T-helper 17 cell (primary cell): Measurements from ENCODE around the gene WBP1L. TPM values are rescaled to one million over a fixed set of nuclear protein-coding genes. Genes with fewer than 3 reads are reported as not detected.

Experiments used
- ATAC-seq: fragments of 150-1000 bp; cut with Tn5 transposase; 2 replicates; pipeline ENCODE4 v1.10.0; 2021; ENCODE audit warnings: mild to moderate bottlenecking, moderate library complexity
- DNase-seq, 3 donors: peaks; one replicate each; pipeline versions ENCODE4 v3.0.0 to v3.0.0-alpha.2; 2020 to 2021
- H3K9me3 ChIP-seq: one replicate; pipeline ENCODE4 v1.7.0; 2013; ENCODE audit warnings: low read length, mild to moderate bottlenecking; ENCODE audit not compliant: control insufficient read depth, poor library complexity, severe bottlenecking
- H3K27ac Mint-ChIP-seq: one replicate; pipeline ENCODE4 v1.8.0; 2022; ENCODE audit warnings: mild to moderate bottlenecking, moderate library complexity, mixed read lengths
- H3K27me3 Mint-ChIP-seq: one replicate; pipeline ENCODE4 v1.8.0; 2022; ENCODE audit warnings: mixed read lengths
- H3K36me3 Mint-ChIP-seq: one replicate; pipeline ENCODE4 v1.8.0; 2022; ENCODE audit warnings: low read depth, mixed read lengths
- H3K4me1 Mint-ChIP-seq: one replicate; pipeline ENCODE4 v1.8.0; 2022; ENCODE audit warnings: mild to moderate bottlenecking, mixed read lengths
- H3K4me3 Mint-ChIP-seq: one replicate; pipeline ENCODE4 v1.8.0; 2022; ENCODE audit warnings: mild to moderate bottlenecking, moderate library complexity, mixed read lengths
- total RNA-seq, 4 donors: library from RNA in 2 of 4; stranded (reverse) in 2 of 4; gene quantifications; one replicate each; pipeline ENCODE4 v1.2.3 and lab custom pipeline; 2022 to 2026

WBP1L gene
- total RNA-seq, 2 donors from 2014 or later, result 21.1 to 26.6 TPM

DNA sequence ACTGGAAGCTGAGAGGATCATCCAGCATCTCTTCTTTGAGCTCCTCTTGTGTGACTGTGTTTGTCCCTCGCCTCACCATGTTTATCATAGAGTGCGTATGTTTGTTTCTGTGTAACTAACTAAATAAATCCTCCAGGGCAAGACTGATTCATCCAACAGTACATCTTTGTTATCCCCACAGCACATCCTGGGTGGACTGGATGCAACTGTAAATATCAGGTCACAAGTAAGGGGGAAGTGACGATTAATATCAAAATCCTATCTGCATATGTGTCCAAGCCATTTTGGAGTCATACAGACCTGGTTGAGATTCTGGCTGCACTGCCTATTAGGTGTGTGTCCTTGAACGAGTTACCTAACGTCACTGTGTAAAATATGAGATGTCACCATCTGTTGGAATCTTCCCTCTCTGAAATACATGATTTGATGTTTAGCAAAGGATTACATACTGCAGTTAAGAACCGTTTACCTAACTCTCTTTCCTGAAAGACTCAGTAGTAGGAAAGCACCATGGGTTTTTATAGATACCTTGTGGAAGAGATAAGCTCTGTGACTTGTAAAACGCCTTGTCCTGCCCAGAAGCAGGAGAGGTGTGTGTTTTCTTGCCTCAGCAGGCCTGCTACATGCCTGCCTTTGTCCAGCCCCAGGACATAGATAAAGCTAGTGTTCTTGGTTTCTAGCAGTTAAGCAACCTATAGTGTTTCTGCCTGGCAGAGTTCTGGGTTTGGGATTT lies 25.8 kb downstream of the WBP1L start:
- peaks cover 3% of the 10 kb centered on the region for H3K36me3 Mint-ChIP-seq
- H3K27me3 Mint-ChIP-seq, result no peaks in the 10 kb centered on the region
- peaks cover 36% of the 10 kb centered on the region for H3K4me1 Mint-ChIP-seq
- ATAC-seq, result no peak
- no peak for DNase-seq
- no peak overlapping the region for H3K4me3 Mint-ChIP-seq
- H3K27ac Mint-ChIP-seq, result peak overlapping the region; percentile 72
- H3K9me3 ChIP-seq, result no peaks in the 10 kb centered on the region

DNA sequence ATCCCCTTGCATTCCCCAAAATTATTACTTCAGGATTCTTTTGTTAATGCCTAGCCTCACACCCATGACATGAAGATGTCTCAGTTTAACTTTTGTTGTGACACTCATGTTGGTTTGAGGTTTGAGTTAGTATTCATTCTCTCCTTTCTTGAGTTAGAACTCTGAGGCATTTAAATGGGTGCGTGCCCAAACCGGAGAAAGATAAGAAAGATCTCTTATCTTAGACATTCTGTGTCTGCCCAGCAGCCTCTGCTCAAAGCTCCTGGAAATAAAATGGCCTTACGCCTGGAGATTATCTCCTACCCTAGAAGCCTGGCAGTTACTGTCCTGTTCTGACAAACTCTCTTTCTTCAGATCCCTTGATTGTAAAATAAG lies 26.3 kb downstream of the WBP1L start:
- ATAC-seq (no peak), DNase-seq (no peak)
- Mint-ChIP-seq H3K36me3 (peaks cover 3% of the 10 kb centered on the region), H3K27ac (peak overlapping the region; percentile 61), H3K27me3 (no peaks in the 10 kb centered on the region), H3K4me3 (no peak overlapping the region), H3K4me1 (peaks cover 38% of the 10 kb centered on the region)
- no peaks in the 10 kb centered on the region for H3K9me3 ChIP-seq

DNA sequence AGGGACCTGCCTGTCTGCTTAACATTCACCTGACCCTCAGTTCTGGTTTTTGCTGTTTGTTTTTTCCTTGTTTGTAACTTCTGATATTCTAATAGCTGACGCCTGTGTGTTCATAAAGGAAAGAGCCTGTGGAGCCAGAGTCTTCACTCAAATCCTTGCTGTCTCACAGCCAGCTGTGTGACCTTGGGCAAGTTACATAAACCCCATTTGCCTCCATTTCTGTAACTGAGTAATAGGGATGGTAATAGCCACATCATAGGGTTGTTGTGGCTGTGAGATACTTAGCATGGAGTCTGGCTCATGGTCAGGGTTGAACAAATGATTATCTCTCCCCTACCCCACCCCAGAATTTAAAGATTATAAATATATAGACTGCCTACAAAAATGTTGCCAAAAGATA lies 27.0 kb downstream of the WBP1L start:
- peak overlapping the region; percentile 61 for H3K27ac Mint-ChIP-seq
- H3K4me1 Mint-ChIP-seq, result peaks cover 36% of the 10 kb centered on the region
- DNase-seq (no peak), ATAC-seq (no peak)
- no peaks in the 10 kb centered on the region for H3K9me3 ChIP-seq
- H3K36me3 Mint-ChIP-seq, result peaks cover 3% of the 10 kb centered on the region
- no peaks in the 10 kb centered on the region for H3K27me3 Mint-ChIP-seq
- H3K4me3 Mint-ChIP-seq, result no peak overlapping the region

DNA sequence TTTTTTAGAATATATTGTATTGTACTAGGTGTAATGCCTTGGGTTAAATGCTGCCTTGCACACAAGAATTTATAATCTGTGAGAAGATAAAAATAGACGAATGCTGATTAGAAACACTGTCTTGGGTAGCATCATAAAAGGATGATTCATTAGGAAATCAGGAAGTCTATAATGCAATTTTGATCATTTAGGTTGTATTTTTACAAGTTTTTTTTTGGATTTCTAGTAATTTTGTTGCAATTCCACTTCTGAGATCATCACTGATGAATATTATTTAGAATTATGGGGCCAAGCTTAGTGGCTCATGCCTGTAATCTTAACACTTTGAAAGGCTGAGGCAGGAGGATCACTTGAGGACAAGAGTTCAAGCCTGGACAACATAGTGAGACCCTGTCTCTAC lies 29.6 kb downstream of the WBP1L start:
- Mint-ChIP-seq H3K36me3 (peaks cover 3% of the 10 kb centered on the region), H3K27ac (peak overlapping the region; percentile 76), H3K4me1 (peaks cover 33% of the 10 kb centered on the region), H3K27me3 (no peaks in the 10 kb centered on the region), H3K4me3 (no peak overlapping the region)
- no peaks in the 10 kb centered on the region for H3K9me3 ChIP-seq
- ATAC-seq (no peak), DNase-seq (no peak)

DNA sequence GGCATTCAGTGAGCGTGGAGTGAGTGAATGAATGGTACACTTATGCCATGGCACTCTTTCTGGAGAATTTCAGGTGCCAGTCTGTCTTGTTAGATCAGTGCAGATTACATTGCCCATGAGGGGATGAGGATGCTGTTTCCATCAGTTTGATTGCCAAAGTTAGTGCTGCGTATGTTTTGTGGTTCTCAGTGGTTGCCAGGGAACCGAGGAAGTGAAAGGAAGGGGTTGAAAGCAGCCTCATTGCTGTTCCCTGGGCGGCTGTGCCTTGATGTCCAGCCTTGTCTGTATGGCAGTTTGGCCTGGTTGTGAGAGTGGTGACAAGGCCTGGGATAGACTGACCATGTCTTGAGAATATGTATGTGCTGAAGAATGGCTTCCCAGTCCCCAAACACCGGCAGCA lies 30.2 kb downstream of the WBP1L start:
- peak overlapping the region; percentile 21 for H3K4me3 Mint-ChIP-seq
- H3K4me1 Mint-ChIP-seq, result peaks cover 34% of the 10 kb centered on the region
- H3K36me3 Mint-ChIP-seq, result peaks cover 3% of the 10 kb centered on the region
- ATAC-seq (peak; percentile 71), DNase-seq (no peak)
- peak overlapping the region; percentile 76 for H3K27ac Mint-ChIP-seq
- H3K27me3 Mint-ChIP-seq, result no peaks in the 10 kb centered on the region
- no peaks in the 10 kb centered on the region for H3K9me3 ChIP-seq

DNA sequence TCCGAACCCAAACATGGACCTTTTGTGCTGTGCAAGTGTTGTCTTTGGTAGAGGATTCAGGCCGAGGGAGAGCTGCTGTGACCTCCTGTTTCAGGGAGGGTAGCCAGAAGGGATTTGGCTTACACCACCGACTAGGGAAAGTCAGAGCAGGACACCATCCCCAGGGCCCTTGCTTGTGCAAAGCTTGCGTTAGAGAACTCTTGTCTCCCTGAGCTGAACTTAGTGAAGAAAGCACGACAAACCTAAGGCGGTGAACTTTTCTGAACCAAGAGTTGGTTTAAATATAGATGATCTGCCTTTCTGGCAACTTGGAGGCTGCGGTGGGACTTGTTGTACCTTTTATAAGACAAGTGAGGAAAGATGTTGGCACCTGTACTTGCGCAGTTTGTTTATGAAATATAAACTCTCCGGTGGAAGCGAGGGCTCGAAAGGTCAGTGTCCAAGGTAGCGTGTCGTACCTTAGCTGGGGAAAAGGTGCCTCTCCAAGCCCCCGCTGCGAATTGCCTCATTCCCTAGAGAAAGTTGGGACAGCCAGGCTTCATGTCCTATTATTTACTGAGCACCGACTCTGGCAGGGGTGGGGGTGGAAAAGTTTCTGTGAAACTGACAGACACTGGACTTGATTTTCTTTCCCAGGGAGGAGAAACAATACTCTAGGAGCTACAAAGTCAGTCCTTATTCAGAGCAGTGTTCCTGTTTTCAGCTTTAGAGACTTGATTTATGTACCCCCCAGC lies 31.6 kb downstream of the WBP1L start:
- DNase-seq, result no peak
- H3K27ac Mint-ChIP-seq, result peak overlapping the region; percentile 65
- ATAC-seq, result no peak
- H3K4me1 Mint-ChIP-seq, result peaks cover 34% of the 10 kb centered on the region
- H3K27me3 Mint-ChIP-seq, result no peaks in the 10 kb centered on the region
- peaks cover 6% of the 10 kb centered on the region for H3K36me3 Mint-ChIP-seq
- H3K4me3 Mint-ChIP-seq, result no peak overlapping the region
- H3K9me3 ChIP-seq, result no peaks in the 10 kb centered on the region

DNA sequence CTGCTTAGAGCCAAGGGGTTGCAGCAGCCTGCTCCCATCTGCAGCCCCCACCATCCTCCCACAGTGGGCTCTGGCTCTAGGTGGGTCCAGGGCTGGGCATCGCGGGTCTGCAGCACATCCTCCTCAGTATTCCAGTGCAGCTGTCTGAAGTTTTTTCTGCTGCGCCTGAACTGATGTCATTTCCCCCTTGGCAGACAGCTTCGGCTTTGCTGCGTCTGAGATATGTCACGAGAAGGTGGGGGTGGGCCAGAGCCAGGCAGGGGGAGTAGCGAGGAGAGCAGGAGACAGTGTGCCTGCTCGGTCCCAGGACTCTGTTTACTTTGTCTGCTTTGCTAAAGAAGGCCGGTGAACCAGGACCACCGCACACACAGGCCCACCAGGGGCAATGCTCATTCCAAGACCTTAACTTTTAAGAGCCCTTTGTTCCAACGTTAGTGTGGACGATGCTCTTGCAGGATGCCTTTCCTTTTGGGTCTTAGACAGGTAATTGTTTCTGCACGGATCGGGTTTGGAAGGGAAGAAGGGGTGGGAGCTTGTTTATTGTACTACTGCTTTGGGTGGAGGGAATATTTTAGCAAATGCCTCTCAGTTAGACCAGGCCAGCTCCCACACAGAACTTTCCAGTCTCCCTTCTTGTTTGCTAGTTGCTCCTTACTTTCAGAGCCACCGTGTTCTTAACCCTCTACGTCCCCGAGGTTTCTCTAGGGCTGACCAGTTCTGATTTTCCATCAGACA lies 32.4 kb downstream of the WBP1L start:
- ATAC-seq, result peak; percentile 39
- Mint-ChIP-seq H3K27ac (peak overlapping the region; percentile 65), H3K4me3 (no peak overlapping the region)

DNA sequence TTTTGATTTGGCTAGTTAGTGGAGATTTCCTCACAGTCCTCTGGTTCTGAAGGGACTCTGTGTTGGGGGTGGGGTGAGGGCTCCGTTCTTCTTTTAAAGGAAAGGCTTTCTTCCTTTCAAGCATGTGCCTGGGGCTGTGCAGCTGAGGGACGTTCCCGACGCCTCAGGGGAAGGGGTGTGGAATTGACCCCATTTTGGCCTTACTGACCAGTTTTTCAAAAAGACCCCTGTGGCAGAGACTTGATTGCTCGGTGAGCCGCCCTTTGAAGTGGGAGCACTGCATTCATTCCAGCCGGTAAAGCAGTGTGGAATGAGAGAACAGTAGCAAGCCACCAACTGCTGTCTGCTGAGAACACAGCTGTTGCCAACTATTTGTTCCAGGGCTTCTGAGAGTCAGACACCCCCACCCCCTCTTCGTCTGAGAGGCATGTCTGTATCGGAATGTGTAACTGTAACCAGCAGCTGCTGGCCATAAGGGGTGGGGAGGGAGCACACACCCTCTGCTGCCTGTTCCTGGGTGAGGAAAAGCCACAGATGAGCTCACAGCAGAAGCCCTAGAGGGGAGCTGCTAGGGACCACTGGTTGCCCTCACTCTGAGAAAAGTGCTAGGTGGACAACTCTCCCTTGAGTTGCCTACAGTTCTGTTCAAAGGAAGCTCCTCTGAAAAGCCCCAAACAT lies 33.2 kb downstream of the WBP1L start:
- Mint-ChIP-seq H3K4me3 (no peak overlapping the region), H3K36me3 (peaks cover 6% of the 10 kb centered on the region), H3K4me1 (peaks cover 34% of the 10 kb centered on the region), H3K27ac (no peak overlapping the region), H3K27me3 (no peaks in the 10 kb centered on the region)
- DNase-seq (no peak), ATAC-seq (no peak)
- H3K9me3 ChIP-seq, result no peaks in the 10 kb centered on the region

More for the DNA sequence above, 32.4 kb downstream of the WBP1L start:
- DNase-seq, result no peak
- H3K9me3 ChIP-seq, result no peaks in the 10 kb centered on the region
- H3K27me3 Mint-ChIP-seq, result no peaks in the 10 kb centered on the region
- H3K36me3 Mint-ChIP-seq, result peaks cover 6% of the 10 kb centered on the region
- H3K4me1 Mint-ChIP-seq, result peaks cover 34% of the 10 kb centered on the region

DNA sequence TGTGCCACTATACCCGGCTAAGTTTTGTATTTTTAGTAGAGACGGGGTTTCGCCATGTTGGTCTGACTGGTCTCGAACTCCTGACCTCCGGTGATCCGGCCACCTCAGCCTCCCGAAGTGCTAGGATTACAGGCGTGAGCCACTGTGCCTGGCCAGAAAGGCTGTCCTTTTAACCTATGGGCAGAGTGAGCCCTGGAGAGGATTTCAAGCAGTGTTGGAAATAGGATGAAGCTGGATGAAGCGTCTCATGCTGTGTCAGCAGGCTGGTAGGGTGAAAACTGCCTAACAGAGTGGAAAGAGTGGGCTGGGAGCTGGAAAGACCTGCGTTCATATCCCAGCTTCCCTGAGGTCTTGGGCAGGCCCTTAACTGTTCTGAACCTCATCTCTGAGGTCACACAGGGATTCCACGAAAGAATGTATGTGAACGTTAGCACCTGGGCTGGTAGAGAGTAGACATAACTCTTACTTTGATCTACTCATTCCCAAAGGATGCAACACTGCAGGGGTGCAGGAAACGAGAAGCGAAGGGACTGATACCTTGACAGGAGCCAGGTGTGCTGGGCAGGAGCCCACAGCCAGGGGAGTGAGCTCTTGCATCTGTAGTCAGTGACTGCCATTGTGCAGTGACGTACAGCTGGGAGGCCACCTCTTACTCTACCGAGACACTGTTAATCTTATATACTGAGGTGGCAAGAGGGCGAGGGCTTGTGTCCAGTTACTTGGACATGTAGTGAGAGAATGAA lies 34.1 kb downstream of the WBP1L start:
- no peak for DNase-seq
- no peak for ATAC-seq
- H3K36me3 Mint-ChIP-seq, result peaks cover 6% of the 10 kb centered on the region
- no peaks in the 10 kb centered on the region for H3K9me3 ChIP-seq
- peaks cover 39% of the 10 kb centered on the region for H3K4me1 Mint-ChIP-seq
- H3K27ac Mint-ChIP-seq, result peak overlapping the region; percentile 60
- H3K27me3 Mint-ChIP-seq, result no peaks in the 10 kb centered on the region
- no peak overlapping the region for H3K4me3 Mint-ChIP-seq

DNA sequence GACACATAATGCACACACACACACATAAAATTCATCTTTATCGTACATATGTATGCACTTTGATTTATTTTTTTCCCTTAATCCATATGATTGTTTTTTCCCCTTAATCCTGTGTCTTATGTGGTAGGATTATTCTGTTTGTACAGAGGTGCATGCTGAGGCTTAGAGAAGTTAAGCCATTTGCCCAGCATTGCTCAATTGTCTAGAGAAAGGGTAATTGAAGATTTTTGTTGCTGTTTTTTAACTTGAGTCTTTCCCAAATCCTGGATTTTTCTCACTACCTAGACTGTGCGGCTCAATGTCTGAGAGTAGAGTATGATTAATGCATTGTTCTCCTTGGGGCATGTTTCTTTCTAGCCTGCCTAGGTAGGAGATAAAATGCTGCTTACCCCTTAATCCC lies 35.0 kb downstream of the WBP1L start:
- peaks cover 41% of the 10 kb centered on the region for H3K4me1 Mint-ChIP-seq
- H3K36me3 Mint-ChIP-seq, result peaks cover 6% of the 10 kb centered on the region

DNA sequence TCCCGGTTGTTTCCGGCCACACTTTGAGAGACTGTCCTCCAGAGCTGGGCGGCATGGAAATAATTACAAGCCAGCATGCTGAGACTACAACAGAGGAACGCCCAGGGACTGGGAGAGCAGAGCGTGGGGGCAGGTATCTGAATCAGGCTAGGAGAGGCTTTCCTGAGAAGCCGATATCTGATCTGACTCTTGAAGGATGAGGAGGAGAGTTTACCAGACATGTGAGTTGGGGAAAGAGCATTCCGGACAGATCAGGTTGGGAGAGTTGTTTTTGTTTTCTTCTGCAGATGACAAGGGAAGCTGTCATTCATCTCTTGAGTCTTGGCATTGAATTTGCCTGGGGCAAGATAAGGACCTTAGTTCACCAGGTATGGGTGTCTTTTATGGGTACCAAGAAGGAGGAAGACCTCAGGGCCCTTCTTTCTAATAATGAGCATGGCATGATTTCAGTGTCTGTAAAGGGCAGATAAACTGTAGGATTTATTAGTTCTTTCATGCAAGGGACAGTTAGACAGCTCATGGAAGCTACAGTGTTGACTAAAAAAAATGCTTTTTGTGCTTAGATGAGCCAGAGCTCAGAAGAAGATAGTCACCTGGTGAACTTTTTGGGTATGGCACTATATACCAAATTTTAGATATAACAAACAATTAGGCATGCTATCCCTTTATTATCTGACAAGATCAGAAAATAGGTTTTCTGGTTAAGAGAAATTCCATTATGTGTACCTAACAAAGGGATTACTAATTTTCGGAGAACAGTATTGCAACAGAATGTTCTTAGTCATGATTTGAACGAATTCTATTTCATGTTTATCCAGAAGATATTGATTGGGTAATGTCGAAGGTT lies 36.2 kb downstream of the WBP1L start:
- DNase-seq (no peak), ATAC-seq (no peak)
- H3K27me3 Mint-ChIP-seq, result no peaks in the 10 kb centered on the region
- no peak overlapping the region for H3K4me3 Mint-ChIP-seq
- H3K4me1 Mint-ChIP-seq, result peaks cover 36% of the 10 kb centered on the region
- H3K27ac Mint-ChIP-seq, result peak overlapping the region; percentile 59
- no peaks in the 10 kb centered on the region for H3K9me3 ChIP-seq
- peaks cover 3% of the 10 kb centered on the region for H3K36me3 Mint-ChIP-seq

More for the DNA sequence above, 35.0 kb downstream of the WBP1L start:
- DNase-seq, result no peak
- H3K27ac Mint-ChIP-seq, result no peak overlapping the region
- H3K9me3 ChIP-seq, result no peaks in the 10 kb centered on the region
- ATAC-seq, result no peak
- H3K27me3 Mint-ChIP-seq, result no peaks in the 10 kb centered on the region
- no peak overlapping the region for H3K4me3 Mint-ChIP-seq

DNA sequence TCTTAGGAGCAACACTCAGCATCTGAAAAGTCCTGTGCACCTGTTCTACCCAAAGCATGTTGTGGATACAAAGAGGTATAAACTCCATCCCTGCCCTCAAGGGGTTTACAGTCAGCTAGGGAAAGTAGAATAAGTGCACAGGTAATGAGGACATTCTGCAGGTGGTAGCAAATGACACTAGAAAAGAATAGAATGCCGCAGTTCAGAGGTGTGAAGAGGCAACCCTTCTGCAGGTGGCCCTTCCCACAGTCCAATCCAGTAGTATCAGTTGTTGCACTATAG lies 36.7 kb downstream of the WBP1L start:
- H3K4me3 Mint-ChIP-seq, result no peak overlapping the region
- H3K27ac Mint-ChIP-seq, result peak overlapping the region; percentile 49
- no peaks in the 10 kb centered on the region for H3K27me3 Mint-ChIP-seq
- no peaks in the 10 kb centered on the region for H3K9me3 ChIP-seq
- peaks cover 3% of the 10 kb centered on the region for H3K36me3 Mint-ChIP-seq
- DNase-seq, result no peak
- H3K4me1 Mint-ChIP-seq, result peaks cover 31% of the 10 kb centered on the region
- ATAC-seq, result no peak
